Keratinocyte (primary cell): ENCODE data around the gene CNOT6. TPM values are rescaled to one million over a fixed set of nuclear protein-coding genes. Genes with fewer than 3 reads are reported as not detected.

Experiments
- DNase-seq: peaks from one replicate; pipeline ENCODE4 v3.0.0-alpha.2; 2011; ENCODE audit warnings: low read depth, missing footprints, low spot score
- FAIRE-seq: peaks from 2 replicates; lab custom pipeline; 2011; peaks lifted over from hg19 to GRCh38; lab: Jason Lieb, UNC
- H2AFZ ChIP-seq: 2 replicates; pipeline ENCODE4 v1.6.0; 2012; ENCODE audit warnings: low read length, control low read depth, inconsistent platforms; ENCODE audit not compliant: control insufficient read depth
- H3K27ac ChIP-seq: 2 replicates; pipeline ENCODE4 v1.5.1; 2011; ENCODE audit warnings: low read length; ENCODE audit not compliant: control insufficient read depth, insufficient read depth
- H3K27me3 ChIP-seq: 3 replicates; pipeline ENCODE4 v1.6.0; 2011; ENCODE audit warnings: low read length; ENCODE audit not compliant: control insufficient read depth, insufficient read depth; ENCODE audit errors: extremely low read depth
- H3K36me3 ChIP-seq, 2 experiments: 2 replicates in 1 of 2; 3 replicates in 1 of 2; pipeline ENCODE4 v1.5.1; 2011; ENCODE audit warnings: low read length in 2 of 2, mild to moderate bottlenecking in 1 of 2; ENCODE audit not compliant: control insufficient read depth in 2 of 2, insufficient read depth in 2 of 2; ENCODE audit errors: extremely low read depth in 1 of 2
- H3K4me1 ChIP-seq: 3 replicates; pipeline ENCODE4 v1.5.1; 2011; ENCODE audit warnings: low read length; ENCODE audit not compliant: control insufficient read depth, insufficient read depth; ENCODE audit errors: extremely low read depth
- H3K4me2 ChIP-seq: 3 replicates; pipeline ENCODE4 v1.6.0; 2011; ENCODE audit warnings: low read depth, low read length; ENCODE audit not compliant: control insufficient read depth, insufficient read depth; ENCODE audit errors: extremely low read depth
- H3K4me3 ChIP-seq, 3 experiments: fragments of 200-600 bp in 1 of 3; sonication (generic) in 1 of 3; 2 replicates in 2 of 3; 3 replicates in 1 of 3; pipeline ENCODE4 v1.5.1; 2011 to 2016; ENCODE audit warnings: low read length in 3 of 3, mild to moderate bottlenecking in 3 of 3, control low read depth in 2 of 3, inconsistent platforms in 1 of 3, low read depth in 1 of 3, mixed read lengths in 1 of 3, mixed run types in 1 of 3, moderate library complexity in 1 of 3; ENCODE audit not compliant: control insufficient read depth in 2 of 3, insufficient read depth in 2 of 3; ENCODE audit errors: extremely low read depth in 1 of 3
- H3K79me2 ChIP-seq: 2 replicates; pipeline ENCODE4 v1.6.0; 2012; ENCODE audit warnings: low read length; ENCODE audit not compliant: control insufficient read depth, insufficient read depth
- H3K9ac ChIP-seq: 3 replicates; pipeline ENCODE4 v1.6.0; 2011; ENCODE audit warnings: low read length; ENCODE audit not compliant: control insufficient read depth, insufficient read depth; ENCODE audit errors: extremely low read depth
- H3K9me1 ChIP-seq: 3 replicates; pipeline ENCODE4 v1.6.0; 2011; ENCODE audit warnings: low read length; ENCODE audit not compliant: control insufficient read depth, insufficient read depth; ENCODE audit errors: extremely low read depth
- H3K9me3 ChIP-seq: 2 replicates; pipeline ENCODE4 v1.5.1; 2012; ENCODE audit warnings: low read depth, low read length; ENCODE audit not compliant: control insufficient read depth
- H4K20me1 ChIP-seq: 3 replicates; pipeline ENCODE4 v1.6.0; 2011; ENCODE audit warnings: low read length; ENCODE audit not compliant: control insufficient read depth, insufficient read depth; ENCODE audit errors: extremely low read depth
- EZH2 ChIP-seq: IDR thresholded peaks from one replicate; pipeline ENCODE4 v1.6.1; 2012; ENCODE audit warnings: inconsistent platforms, mild to moderate bottlenecking, low read length, moderate library complexity
- dilution Hi-C: fragments of 300-500 bp; cut with MboI; formaldehyde crosslinking; loops from one replicate; pipeline ENCODE4 v1.7.0; 2020; ENCODE audit warnings: low sequenced_read_pairs; ENCODE audit not compliant: extremely low pct_ligation_motif_present
- polyA plus RNA-seq, 5 experiments: library from polyadenylated mRNA; depleted of rRNA in 3 of 5; stranded (reverse) in 3 of 5; stranded (forward) in 1 of 5; unstranded in 1 of 5; fragments of >200 nt; gene quantifications; 1 replicate in 1 of 5; 2 replicates in 3 of 5; 3 replicates in 1 of 5; pipeline versions ENCODE4 v1.2.1 to v1.2.3, GENCODE V29; 2011 to 2012; ENCODE audit warnings: missing spikeins in 2 of 5, low read depth in 1 of 5, low replicate concordance in 1 of 5
- TF ChIP-seq, protein P1 (sequence below), 3 experiments: IDR thresholded peaks in 1 of 3; conservative IDR thresholded peaks in 1 of 3; optimal IDR thresholded peaks in 1 of 3; 2 replicates in 2 of 3; 3 replicates in 1 of 3; pipeline versions ENCODE3 to v1.5.1; 2011; ENCODE audit warnings: low read length in 3 of 3, mild to moderate bottlenecking in 3 of 3, moderate library complexity in 2 of 3, control low read depth in 1 of 3, inconsistent platforms in 1 of 3; ENCODE audit not compliant: insufficient read depth in 2 of 3; ENCODE audit errors: extremely low read depth in 1 of 3

CNOT6 gene
- polyA plus RNA-seq, 1 donor (not counting 4 experiments of a cell fraction or from before 2014, with no cell fraction given), result 29.7 TPM

DNA sequence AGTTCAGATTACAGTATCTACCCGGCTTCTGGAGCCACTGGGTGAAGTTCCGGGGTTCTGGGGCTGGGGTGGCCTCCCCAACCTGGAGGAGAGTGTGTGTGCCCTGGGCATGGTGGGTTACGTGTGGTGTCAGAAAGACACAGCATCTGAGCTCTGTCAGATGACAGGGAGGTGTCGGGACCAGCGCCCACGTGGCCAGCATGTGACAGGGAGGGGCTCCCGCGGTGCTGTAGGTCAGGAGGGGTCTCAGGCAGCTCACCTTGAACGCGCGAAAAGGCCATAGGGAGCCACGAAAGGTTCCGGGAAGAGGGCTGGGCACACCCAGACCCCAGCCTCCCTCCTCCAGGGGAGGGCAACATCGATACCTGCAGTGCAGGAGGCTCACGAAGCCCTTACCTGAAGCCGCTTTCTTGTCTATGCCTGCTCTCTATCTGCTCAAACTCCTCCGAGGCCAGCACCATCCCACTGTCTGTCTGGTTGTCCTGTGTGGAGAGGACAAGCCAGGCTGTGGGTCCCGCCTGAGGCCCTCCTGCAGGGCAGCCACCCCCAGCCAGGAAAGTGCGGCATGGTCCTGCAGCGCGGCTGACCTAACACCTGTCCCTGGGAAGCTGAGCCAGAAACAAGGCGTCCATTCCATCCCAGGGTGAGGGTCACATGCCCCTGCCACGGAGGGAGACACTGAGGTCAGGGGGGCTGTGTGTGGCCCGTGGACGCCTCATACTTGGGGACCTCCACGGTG is 114.6 kb downstream of the CNOT6 start:
- no peak for FAIRE-seq

GRCh38 chr5:180609386-180609785 is 115.2 kb downstream of the CNOT6 start:
- Histone ChIP-seq H3K27ac (no peak overlapping the region), H3K9me1 (no peaks in the 10 kb centered on the region), H3K36me3 (no peaks in the 10 kb centered on the region), H3K9me3 (no peaks in the 10 kb centered on the region), H4K20me1 (peaks cover 2% of the 10 kb centered on the region), H3K9ac (no peak overlapping the region), H3K27me3 (no peaks in the 10 kb centered on the region), H3K4me2 (no peak overlapping the region), H3K4me3 (no peak overlapping the region), H3K79me2 (no peaks in the 10 kb centered on the region), H2AFZ (no peak overlapping the region), H3K4me1 (no peaks in the 10 kb centered on the region)
- dilution Hi-C loops, result no loop called here
- TF ChIP-seq, protein P1, sequence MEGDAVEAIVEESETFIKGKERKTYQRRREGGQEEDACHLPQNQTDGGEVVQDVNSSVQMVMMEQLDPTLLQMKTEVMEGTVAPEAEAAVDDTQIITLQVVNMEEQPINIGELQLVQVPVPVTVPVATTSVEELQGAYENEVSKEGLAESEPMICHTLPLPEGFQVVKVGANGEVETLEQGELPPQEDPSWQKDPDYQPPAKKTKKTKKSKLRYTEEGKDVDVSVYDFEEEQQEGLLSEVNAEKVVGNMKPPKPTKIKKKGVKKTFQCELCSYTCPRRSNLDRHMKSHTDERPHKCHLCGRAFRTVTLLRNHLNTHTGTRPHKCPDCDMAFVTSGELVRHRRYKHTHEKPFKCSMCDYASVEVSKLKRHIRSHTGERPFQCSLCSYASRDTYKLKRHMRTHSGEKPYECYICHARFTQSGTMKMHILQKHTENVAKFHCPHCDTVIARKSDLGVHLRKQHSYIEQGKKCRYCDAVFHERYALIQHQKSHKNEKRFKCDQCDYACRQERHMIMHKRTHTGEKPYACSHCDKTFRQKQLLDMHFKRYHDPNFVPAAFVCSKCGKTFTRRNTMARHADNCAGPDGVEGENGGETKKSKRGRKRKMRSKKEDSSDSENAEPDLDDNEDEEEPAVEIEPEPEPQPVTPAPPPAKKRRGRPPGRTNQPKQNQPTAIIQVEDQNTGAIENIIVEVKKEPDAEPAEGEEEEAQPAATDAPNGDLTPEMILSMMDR (optimal IDR thresholded peaks at IDR 0.05 in 1 of 3, IDR thresholded peaks at IDR 0.05 in 1 of 3, conservative IDR thresholded peaks at IDR 0.05 in 1 of 3; ENCODE audit: extremely low read depth in 1 of 3, insufficient read depth in 2 of 3, low read length in 3 of 3), result no peak
- TF ChIP-seq EZH2, result no peak
- FAIRE-seq, result no peak
- DNase-seq, result no peak

More for the DNA sequence above, 114.6 kb downstream of the CNOT6 start:
- H3K27ac ChIP-seq, result no peak overlapping the region
- no peaks in the 10 kb centered on the region for H3K9me1 ChIP-seq
- H3K9me3 ChIP-seq, result no peaks in the 10 kb centered on the region
- H2AFZ ChIP-seq, result no peak overlapping the region
- no peaks in the 10 kb centered on the region for H3K27me3 ChIP-seq
- dilution Hi-C loops, result no loop called here
- no peaks in the 10 kb centered on the region for H3K4me1 ChIP-seq
- no peaks in the 10 kb centered on the region for H3K79me2 ChIP-seq
- H3K4me2 ChIP-seq, result no peak overlapping the region
- H3K36me3 ChIP-seq, result no peaks in the 10 kb centered on the region
- no peak overlapping the region for H3K9ac ChIP-seq
- TF ChIP-seq, protein P1 (optimal IDR thresholded peaks at IDR 0.05 in 1 of 3, IDR thresholded peaks at IDR 0.05 in 1 of 3, conservative IDR thresholded peaks at IDR 0.05 in 1 of 3; ENCODE audit: extremely low read depth in 1 of 3, insufficient read depth in 2 of 3, low read length in 3 of 3), result no peak
- TF ChIP-seq EZH2, result no peak
- no peak for DNase-seq
- H3K4me3 ChIP-seq, result no peak overlapping the region
- H4K20me1 ChIP-seq, result peaks cover 2% of the 10 kb centered on the region
